GM18508 (cell line): ENCODE results near the gene RBMS1.
A peak's percentile ranks its signal among the peaks of the same experiment; 100 is the strongest.
"Not testable (repeated sequence)": the region's sequence is repeated elsewhere in the genome, so short reads cannot be mapped to it uniquely, and the experiment has no call there.

Source experiments
- ATAC-seq: cut with Tn5 transposase; IDR thresholded peaks from one replicate; pipeline ENCODE4 v1.9.1; 2021; ENCODE audit warnings: moderate number of reproducible peaks; ENCODE audit not compliant: insufficient read depth, unreplicated experiment

The RBMS1 gene

DNA sequence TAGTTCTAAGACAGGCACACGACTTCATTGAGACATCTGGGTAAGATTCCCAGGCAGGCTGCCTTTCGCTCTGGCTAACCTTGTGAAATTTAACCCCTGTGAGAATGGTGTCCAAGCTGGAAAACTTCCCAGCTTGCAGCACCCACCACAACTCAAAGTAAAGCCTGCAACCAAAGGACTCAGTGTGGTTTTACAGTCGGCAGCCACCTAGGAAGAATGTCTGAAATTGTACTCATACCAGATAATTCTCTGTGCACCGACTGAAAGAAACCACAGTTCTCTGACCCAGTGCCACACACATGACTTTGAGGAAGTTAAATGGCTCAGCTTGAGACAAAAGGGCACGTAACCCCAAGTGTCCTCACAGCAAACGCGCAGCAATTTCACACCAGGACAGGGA, 125.7 kb downstream of the RBMS1 start:
- peak; percentile 61 for ATAC-seq

DNA sequence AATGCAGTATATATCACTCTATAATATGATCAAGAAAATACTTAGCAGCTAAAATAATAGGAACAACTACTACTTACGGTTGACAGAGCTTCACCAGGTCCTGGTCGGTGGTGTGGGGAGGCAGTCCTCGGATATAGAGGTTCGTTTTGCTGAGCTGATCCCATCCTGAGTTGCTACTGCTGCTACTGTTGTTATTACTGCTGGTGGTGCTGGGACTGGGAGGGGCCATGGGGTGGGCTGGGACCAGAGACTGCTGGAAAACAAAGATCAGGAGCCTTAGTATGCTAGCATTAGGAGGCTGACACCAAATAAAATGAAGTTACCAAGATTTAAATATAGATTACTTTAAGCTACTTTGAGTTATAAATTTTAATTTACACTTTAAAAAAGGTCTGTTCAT, 126.5 kb downstream of the RBMS1 start:
- ATAC-seq: not testable (repeated sequence)

DNA sequence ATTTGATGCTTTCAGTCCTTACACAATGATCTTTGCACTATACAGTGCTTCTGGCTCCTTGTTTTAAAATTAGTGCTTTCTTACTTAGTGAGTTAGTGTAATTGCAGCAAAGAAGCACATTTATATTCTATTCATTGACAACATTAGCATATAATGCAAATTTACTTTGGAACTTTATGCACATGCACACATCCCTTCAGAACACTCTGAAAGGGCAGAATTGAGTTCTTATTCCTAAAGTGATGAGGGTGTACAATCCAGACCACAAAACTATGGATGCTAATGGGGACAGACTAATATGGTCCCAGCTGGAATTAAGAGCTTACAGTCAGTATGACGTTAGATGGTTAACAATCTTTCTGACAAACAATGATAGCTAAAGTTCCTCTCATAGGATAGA, 127.1 kb downstream of the RBMS1 start:
- no peak for ATAC-seq

DNA sequence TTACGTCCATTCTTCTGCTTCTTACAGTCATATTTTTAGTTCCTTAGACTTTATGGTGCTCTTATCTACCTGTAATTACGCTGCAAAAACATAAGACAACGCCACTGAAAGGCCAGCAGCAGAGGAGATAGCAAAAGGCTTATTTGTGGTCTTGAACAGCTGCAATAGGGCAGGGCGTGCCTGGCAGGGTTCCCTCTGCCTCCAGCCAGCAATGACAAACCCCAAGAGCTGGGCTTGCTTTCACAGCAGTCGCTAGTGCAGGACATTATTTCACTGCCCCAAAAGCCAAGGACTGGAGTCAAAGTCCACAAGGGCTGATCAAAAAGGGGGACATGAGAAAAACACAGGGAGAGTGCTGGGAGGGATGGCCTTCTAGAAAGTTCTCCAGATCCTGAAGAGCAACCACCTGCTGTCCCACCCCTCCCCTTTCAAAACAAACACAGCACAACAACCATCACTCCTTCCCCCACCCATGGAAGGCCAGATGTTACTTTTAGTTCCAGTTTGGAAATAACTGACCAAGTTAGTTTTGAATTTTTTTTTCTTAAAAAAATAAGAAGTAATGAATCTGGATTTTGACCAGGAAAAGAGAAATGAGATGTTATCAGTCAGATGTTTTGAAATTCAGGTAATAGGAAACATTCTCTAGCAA, 127.8 kb downstream of the RBMS1 start:
- no peak for ATAC-seq

DNA sequence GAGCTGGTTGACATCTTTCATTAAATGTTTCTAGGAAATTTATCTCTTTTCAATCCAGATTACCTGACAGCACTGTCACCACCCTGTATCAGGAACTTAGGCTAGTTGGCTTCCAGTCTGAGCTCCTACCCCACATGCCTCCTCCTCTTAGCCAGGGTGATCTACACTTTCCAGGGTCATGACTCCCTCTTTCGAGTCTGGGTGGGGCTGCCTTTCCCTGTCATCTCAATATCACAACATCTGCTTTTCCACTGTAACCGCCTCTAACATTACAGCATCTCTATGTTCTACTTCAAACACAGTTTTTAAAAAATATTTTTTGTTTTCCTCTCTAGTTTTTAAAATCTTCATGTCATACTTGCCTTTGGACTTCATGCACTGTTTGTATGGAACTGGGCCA, 129.2 kb downstream of the RBMS1 start:
- no peak for ATAC-seq

DNA sequence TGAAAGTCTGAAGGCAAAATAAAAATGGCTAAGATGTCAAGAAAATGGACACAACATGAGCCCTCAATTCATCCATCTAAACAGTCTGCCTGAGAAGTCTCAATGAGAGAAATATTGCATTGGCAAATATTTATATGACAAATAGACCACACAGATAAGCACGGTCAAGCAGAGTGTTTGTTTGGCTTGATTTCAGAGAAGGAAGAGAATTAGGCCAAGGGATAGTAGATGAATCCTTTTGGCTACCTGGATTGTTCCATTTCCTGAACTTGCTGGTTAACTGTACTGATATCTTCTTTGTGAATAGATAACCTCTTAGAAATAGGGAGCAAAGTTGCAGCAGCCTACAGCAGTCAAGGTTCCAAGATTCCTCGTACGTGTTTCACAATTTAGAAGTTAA, 129.6 kb downstream of the RBMS1 start:
- ATAC-seq: no peak

DNA sequence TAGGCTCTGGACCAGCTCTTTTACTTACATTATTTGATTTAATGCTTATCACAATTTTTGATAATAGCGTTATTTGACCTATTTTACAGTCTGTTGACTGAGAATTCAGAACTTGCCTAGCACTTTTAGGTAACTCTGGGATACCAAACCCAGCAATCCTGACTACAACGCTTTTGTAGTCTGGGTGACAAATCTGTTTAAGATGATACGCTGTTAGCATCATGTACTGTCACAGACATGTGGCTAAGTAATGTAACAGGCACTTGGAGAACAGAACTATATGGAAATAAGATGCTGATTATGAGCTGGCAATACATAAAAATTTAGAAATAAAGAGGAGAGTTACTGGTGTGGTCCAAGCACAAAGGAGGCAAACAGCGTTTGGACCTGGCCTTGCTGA, 130.6 kb downstream of the RBMS1 start:
- ATAC-seq: no peak

DNA sequence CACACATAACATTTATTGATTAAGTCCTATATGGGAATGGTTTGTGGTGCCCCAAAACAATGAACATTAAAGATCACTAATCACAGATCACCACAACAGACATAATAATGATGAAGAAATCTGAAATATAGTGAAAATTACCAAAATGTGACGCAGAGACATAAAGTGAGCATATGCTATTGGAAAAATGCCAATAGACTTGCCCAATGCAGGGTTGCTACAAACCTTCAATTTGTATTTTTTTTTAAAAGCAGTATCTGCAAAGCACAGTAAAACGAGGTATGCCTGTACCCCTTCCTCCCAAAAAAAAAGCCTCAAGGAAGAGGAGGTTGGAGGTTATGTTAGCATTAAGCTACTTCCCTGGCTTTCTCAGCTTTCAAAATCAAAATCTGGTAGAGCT, 131.1 kb downstream of the RBMS1 start:
- no peak for ATAC-seq

DNA sequence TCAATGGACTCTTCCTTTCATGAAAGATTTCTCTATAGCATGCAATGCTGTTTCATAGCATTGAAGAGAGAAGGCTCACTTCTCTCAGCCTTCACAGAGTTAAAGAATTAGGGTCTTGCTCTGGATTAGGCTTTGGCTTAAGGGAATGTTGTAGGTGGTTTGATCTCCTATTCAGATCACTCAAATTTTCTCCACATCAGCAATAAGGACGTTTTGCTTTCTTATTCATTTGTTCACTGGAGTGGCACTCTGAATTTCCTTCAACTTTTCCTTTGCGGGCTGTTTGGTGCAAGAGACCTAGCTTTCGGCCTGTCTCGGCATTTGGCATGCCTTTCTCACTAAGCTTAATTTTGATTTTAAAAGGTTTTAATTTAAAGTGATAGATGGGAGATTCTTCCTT, 131.6 kb downstream of the RBMS1 start:
- no peak for ATAC-seq

DNA sequence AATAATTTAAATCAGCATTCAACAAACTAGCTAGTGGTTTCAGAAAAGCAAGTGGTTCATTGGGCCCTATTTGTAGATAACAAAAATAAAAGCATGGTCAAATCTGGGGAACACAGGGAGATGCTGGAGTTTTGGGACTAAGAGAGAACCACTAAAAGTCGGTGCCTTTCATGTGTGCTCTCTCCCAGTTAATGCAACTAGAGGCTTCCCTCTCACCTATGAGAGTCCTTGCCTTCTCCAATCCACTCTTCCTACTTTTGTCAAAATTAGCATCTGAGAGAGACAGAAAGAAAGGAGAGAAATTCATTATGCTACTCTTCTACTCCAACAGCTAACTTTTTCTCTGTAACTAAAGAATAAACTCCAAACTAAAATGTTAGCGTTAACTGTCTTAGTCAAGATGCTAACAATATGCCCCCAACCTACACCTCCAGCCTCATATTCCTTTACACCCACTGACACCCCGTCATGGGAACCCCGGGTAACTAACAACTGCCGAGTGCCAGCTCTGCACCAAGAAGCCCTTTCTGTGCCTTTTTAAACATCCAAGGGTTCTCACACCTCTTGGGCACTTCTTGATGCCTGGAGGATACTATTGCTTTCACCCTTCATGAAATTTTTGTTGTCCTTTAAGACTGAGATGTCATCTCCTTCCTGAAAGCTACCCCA, 133.4 kb downstream of the RBMS1 start:
- no peak for ATAC-seq

DNA sequence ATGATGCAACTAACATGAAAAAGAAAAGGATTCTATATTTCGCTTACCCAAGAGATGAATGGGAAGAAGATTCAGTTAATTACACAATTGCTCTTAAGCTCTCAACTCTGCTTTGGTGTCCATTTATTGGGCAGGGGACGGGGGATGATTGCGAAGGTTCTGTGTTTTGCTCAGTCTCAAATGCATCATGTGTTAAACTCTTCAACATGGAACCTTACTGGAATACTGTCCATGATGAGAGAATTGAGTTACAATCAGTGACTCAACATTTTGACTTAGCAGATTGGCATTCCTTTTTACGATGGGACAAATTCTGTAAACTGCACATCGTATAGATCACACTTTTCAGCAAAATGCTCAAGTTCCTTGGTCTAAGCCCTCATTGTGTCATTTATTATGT, 135.6 kb downstream of the RBMS1 start:
- ATAC-seq: no peak

DNA sequence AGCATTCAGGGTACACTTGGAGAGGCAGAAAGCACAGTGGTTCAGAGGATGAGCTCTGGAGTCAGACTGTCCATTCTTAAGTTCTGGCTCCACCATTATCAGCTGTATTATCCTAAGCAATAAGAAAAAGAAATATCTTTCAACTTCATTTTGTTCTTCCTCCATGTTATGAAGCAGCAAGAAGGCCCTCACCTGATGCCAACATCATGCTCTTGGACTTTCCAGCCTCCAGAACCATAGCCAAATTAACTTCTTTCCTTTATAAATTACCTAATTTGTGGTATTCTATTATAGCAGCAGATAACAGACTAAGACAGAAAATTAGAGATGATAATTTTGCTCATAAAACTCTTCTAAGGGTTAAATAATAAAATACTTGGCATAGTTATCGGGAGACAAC, 137.1 kb downstream of the RBMS1 start:
- ATAC-seq: no peak

DNA sequence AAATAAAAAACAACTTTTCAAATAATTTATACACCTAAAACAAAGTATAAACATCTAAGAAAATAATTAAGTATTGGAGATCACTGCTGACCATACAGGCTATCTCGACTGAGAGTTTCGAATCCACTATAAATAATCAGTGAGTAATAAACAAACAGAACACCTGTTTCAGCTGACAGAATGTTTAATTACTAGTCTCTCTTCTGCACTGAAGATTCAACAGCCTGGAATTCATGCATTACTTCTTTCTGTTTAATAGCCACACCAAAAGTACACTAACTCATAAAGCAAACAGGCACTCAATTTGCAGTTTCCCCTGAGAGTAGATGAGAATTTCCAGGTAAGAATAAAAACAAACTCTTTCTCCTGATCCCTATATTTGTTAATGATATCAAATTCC, 138.5 kb downstream of the RBMS1 start:
- ATAC-seq: no peak

DNA sequence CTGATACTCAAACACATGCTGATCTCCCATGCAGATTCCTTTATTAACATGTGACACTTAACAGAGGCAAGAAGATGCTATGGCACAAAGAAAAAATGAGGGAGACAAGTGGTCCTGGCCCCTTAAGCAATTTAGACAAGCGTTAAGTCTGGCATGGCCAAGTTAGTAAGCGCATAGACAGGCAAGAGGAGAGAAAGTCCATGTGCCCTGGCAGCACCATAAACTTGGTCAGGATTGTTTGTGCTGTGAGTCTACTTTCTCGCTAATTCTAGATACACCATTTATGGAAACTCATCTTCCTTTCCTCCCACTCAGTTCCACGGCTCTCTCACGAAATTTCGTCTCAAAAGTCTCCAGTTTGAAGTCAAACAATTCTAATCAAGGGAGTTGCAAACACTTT, 138.9 kb downstream of the RBMS1 start:
- ATAC-seq: no peak

DNA sequence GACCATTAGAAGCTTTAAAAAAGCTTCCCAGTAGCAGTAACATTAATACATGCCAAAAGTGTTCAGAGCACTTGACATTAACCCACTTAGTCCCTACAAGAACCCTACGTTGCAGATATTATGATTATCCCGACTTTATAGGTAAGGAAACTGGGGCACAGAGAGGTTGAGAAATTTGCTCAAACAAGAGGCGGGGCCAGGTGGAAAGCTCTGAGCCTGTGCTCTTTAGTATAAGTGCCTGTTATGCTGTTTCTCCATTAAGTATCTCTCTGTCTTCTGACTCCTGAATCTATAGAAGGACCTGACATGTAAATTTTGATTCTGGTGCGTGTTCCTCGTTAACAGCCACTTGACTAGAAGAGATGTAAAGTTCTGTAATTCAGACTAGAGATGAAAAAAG, 139.8 kb downstream of the RBMS1 start:
- no peak for ATAC-seq

DNA sequence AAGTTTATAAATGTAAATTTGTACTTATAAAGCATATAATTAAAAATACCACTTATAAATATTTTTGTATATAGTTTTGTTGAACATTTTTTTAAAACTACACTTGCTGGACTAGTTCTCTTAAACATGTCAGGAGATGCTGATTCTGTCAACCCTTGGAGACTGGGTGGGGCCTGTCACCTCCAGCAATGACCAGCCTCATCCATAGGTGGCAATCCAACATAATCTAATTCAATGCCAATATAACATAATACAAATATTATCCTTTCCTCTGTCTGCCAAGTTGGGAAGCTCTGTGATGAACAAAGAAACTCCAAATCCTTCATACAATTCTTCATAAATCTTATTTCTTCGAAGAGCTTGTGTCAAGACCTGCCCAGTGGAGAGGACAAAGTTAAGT, 140.4 kb downstream of the RBMS1 start:
- no peak for ATAC-seq

DNA sequence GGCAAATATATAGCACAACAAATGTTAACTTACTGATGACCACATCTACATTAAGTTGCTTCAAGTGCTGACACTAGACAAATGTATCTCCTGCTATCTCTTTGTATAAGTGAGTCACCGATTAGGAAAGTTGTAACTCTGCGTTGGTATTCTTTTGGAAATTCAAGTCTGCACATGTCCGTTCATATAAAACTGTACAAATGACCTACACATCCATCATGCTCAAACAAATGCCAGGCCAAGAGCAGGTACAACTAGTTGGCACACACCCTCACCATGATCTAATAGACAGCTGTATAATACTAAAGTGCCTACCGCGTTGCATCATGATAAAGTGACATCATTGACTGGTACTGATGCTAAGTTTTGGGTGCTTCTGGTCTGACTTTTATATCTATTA, 141.1 kb downstream of the RBMS1 start:
- ATAC-seq: no peak

DNA sequence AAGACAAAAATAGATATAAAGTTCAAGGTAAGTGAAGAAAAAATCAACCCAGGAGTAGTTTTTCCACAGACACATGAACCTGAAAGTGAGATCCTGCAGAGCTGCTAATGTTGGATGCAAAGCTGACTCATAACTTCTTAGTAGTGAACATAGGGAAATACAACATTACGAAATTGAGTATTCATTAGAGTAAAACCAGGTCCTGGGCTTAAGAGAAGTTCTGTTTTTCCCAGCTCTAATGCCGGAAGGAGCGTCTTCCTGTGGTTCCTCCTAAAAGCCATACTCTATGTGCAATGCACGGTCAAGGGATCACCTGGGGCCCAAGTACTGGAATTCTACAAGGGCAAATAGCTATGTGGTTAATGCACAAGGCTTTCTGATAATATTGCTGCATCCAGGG, 141.7 kb downstream of the RBMS1 start:
- ATAC-seq: no peak

DNA sequence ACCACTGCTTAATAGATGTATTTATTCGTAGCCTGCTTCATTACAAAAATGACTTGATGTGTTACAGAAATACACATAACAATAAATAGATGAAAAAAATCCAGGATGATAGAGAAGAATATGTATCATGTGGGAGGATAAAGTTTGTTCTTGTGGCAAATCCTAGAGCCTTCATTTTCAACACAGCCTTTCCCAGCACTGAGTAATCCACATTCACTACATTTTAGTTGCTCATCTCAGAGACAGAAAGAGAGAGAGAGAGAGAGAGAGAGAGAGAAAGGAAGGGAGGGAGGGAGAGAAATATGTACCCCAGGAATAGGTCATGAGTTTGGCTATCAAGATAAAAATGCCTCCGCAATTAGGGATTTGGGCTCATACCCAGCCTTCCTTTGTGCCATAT, 144.3 kb downstream of the RBMS1 start:
- ATAC-seq: no peak

DNA sequence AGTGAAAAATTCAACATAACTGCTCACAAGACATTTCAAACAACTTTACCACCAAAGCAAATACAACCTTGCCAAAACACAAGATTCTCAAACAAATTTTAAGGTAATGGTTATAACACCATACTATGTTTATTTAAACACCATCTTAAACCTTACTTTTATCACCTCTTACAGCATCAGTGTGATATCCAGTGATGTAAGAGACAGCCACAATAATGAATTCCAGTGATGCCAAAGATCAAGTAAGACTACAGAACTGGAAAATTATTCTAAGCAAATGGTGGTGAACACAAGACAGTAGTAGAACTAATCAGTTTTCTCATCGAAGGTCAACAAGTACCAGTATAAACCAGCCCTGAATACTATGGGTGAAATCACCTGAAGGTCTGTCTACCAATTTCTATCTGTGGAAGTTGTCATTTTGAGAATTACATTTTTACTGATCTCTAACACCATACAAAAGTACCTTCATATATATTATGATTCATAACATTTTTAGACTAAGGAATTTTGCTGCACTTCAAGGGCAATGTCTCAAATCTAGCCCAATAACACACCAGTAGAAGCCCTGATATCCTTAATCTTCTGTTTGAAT, 146.2 kb downstream of the RBMS1 start:
- no peak for ATAC-seq

DNA sequence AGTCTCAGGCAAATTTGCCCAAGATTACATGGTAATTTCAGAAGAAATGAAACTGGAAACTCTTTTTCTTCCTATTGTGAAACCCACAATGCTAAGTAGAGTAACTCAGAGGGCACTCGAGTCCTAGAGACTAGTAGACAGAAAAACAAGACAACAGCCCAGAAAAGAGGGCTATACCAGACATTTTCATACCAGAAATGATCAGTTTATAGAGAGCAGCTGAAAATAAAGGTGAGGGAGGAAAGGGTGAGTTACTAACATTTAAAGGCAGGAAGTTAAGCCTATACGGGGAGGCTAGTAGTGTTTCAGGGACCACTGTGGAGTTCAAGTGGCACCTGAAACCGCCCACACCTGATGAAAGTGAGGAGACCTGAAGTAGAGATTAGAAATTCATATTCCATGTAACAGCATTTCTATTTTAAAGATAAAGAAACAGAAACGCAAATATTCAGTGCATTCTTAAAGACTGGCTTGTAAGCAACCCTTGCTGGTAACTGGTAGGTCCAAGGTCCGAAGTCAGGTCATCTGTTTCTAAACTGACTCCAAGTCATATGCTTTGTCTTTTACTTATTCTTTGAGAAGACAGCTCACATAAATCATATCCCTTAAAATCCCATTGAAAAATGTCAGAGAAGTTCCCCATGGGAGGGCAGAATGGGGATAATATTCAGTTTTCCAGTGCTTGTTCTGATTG, 148.4 kb downstream of the RBMS1 start:
- no peak for ATAC-seq
